ENCODE data around the gene PTPRC.

PTPRC gene

DNA sequence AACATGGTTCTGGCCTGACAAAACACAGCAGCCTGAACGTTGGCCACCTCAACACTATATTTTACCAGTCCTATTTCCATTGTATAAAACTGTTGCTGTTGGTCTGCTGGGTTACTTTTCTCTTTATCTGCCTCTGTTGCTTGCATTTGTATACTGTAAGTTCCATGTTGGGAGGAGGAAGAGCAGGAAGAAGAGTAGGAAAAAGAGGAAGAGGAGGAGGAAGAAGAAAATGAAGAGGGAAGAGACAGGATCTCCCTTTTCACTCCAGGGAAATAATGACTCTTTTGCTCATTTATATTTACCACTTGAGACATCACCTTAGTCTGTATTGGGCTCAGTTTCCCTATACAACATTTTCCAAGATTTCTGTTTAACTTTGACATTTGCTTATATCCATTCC, 134.2 kb downstream of the PTPRC start:
- Histone ChIP-seq H3K4me1 (ENCODE audit: low read depth, poor library complexity, severe bottlenecking) (peaks cover 58% of the 10 kb centered on the region), H3K9ac (no peak overlapping the region), H2AFZ (ENCODE audit: low read depth) (no peak overlapping the region), H4K20me1 (ENCODE audit: insufficient read depth) (no peaks in the 10 kb centered on the region), H3K4me2 (no peak overlapping the region), H3K36me3 (ENCODE audit: insufficient read depth) (no peaks in the 10 kb centered on the region), H3K79me2 (ENCODE audit: insufficient read depth, low read depth) (no peaks in the 10 kb centered on the region), H3K27me3 (ENCODE audit: insufficient read depth, low read depth) (no peaks in the 10 kb centered on the region), H3K27ac (no peak overlapping the region), H3K4me3 (IDR thresholded peaks at IDR 0.05; ENCODE audit: insufficient read depth, low read depth, low read length) (no peak overlapping the region)
- TF ChIP-seq, protein P1, sequence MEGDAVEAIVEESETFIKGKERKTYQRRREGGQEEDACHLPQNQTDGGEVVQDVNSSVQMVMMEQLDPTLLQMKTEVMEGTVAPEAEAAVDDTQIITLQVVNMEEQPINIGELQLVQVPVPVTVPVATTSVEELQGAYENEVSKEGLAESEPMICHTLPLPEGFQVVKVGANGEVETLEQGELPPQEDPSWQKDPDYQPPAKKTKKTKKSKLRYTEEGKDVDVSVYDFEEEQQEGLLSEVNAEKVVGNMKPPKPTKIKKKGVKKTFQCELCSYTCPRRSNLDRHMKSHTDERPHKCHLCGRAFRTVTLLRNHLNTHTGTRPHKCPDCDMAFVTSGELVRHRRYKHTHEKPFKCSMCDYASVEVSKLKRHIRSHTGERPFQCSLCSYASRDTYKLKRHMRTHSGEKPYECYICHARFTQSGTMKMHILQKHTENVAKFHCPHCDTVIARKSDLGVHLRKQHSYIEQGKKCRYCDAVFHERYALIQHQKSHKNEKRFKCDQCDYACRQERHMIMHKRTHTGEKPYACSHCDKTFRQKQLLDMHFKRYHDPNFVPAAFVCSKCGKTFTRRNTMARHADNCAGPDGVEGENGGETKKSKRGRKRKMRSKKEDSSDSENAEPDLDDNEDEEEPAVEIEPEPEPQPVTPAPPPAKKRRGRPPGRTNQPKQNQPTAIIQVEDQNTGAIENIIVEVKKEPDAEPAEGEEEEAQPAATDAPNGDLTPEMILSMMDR (conservative IDR thresholded peaks at IDR 0.05; ENCODE audit: low read depth, low read length), result no peak

DNA sequence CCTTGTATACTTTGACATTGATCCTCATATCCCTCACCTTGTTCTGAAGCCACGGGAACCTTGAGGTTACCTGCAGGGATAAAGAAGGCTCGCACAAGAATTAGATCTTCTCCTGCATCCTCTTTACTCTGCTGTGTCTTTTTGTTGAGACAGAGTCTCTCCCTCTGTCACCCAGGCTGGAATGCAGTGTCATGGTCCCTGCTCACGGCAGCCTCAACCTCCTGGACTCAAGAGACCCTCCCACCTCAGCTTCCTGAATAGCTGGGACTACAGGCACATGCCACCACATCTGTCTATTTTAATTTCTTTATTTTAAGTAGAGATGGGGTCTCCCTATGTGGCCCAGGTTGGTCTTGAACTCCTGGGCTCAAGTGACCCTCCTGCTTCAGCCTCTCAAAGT, 134.7 kb downstream of the PTPRC start:
- Histone ChIP-seq H3K9ac (no peak overlapping the region), H4K20me1 (ENCODE audit: insufficient read depth) (no peaks in the 10 kb centered on the region), H3K36me3 (ENCODE audit: insufficient read depth) (no peaks in the 10 kb centered on the region), H3K27me3 (ENCODE audit: insufficient read depth, low read depth) (no peaks in the 10 kb centered on the region), H2AFZ (ENCODE audit: low read depth) (no peak overlapping the region), H3K4me2 (no peak overlapping the region), H3K79me2 (ENCODE audit: insufficient read depth, low read depth) (no peaks in the 10 kb centered on the region), H3K4me1 (ENCODE audit: low read depth, poor library complexity, severe bottlenecking) (peaks cover 63% of the 10 kb centered on the region), H3K27ac (no peak overlapping the region), H3K4me3 (IDR thresholded peaks at IDR 0.05; ENCODE audit: insufficient read depth, low read depth, low read length) (no peak overlapping the region)
- TF ChIP-seq, protein P1 (conservative IDR thresholded peaks at IDR 0.05; ENCODE audit: low read depth, low read length), result no peak

DNA sequence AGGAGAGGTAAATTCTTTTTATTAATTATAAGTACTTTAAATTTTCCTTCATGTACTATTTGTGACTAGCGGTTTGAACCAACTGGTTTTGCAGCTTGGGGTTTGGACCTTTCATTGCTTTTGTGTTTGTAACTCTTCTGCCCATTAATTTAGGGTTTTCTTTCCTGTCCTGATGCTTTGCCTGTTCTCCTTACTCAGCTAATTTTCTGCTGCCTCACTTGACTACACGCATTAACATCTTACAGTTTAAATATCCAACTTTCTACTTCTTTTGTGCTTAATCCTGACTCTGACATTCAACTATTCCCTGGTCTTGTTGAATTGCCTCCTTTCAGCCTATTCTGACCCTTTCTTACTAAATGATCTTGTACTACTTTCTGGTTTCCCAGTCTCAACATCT, 135.6 kb downstream of the PTPRC start:
- no peak overlapping the region for H3K9ac ChIP-seq
- H3K36me3 ChIP-seq (ENCODE audit: insufficient read depth), result no peaks in the 10 kb centered on the region
- H3K4me1 ChIP-seq (ENCODE audit: low read depth, poor library complexity, severe bottlenecking), result peaks cover 72% of the 10 kb centered on the region
- no peak overlapping the region for H3K4me2 ChIP-seq
- H3K27me3 ChIP-seq (ENCODE audit: insufficient read depth, low read depth), result no peaks in the 10 kb centered on the region
- no peak overlapping the region for H2AFZ ChIP-seq (ENCODE audit: low read depth)
- TF ChIP-seq, protein P1 (conservative IDR thresholded peaks at IDR 0.05; ENCODE audit: low read depth, low read length), result no peak
- H3K79me2 ChIP-seq (ENCODE audit: insufficient read depth, low read depth), result no peaks in the 10 kb centered on the region
- H4K20me1 ChIP-seq (ENCODE audit: insufficient read depth), result no peaks in the 10 kb centered on the region
- H3K27ac ChIP-seq, result no peak overlapping the region
- H3K4me3 ChIP-seq (IDR thresholded peaks at IDR 0.05; ENCODE audit: insufficient read depth, low read depth, low read length), result no peak overlapping the region

DNA sequence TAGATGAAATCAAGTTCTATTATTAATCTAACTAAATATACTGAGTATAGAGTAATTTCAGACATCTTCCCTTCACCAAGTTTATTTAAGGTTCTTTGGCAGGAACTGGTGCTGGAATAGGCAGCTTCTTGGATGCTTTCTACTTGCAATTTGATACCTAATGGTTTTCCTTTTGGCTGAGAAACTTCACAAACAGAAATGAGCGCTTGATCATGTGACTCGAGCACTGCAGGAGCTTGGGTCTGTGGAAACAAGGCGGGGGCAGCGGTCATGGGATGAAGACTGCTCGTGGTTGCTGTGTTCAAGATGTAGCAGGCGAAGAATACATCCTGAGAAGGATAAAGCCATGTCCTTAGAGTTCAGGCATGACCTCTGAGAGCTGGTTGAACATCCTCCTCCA, 136.8 kb downstream of the PTPRC start:
- H3K9ac ChIP-seq, result no peak overlapping the region
- TF ChIP-seq, protein P1 (conservative IDR thresholded peaks at IDR 0.05; ENCODE audit: low read depth, low read length), result no peak
- H3K36me3 ChIP-seq (ENCODE audit: insufficient read depth), result no peaks in the 10 kb centered on the region
- no peaks in the 10 kb centered on the region for H3K27me3 ChIP-seq (ENCODE audit: insufficient read depth, low read depth)
- H3K27ac ChIP-seq, result no peak overlapping the region
- H2AFZ ChIP-seq (ENCODE audit: low read depth), result no peak overlapping the region
- peaks cover 77% of the 10 kb centered on the region for H3K4me1 ChIP-seq (ENCODE audit: low read depth, poor library complexity, severe bottlenecking)
- no peak overlapping the region for H3K4me3 ChIP-seq (IDR thresholded peaks at IDR 0.05; ENCODE audit: insufficient read depth, low read depth, low read length)
- H3K4me2 ChIP-seq, result no peak overlapping the region
- no peaks in the 10 kb centered on the region for H4K20me1 ChIP-seq (ENCODE audit: insufficient read depth)
- no peaks in the 10 kb centered on the region for H3K79me2 ChIP-seq (ENCODE audit: insufficient read depth, low read depth)

Measured in KMS-11 (cell line).